Esophagus squamous epithelium (tissue), 5 donors: ENCODE results near the gene P4HTM. TPM values are rescaled to one million over a fixed set of nuclear protein-coding genes. Genes with fewer than 3 reads are reported as not detected.

ENCODE experiments used
- DNase-seq: peaks from one replicate; lab custom pipeline; 2025; lab: John Stamatoyannopoulos, UW
- H3K27ac ChIP-seq, 4 donors: fragments of 200-600 bp; sonication (generic); one replicate each; pipeline ENCODE4 v1.5.1; 2016 to 2019; ENCODE audit warnings: mild to moderate bottlenecking in 1 of 4
- H3K27me3 ChIP-seq, 4 donors: fragments of 200-600 bp; sonication (generic); 1 replicate in 3 of 4; 2 replicates in 1 of 4; pipeline versions ENCODE4 v1.5.1 to v1.6.0; 2017 to 2021; ENCODE audit warnings: antibody characterized with exemption in 1 of 4
- H3K36me3 ChIP-seq, 3 donors: fragments of 200-600 bp; sonication (generic); one replicate each; pipeline ENCODE4 v1.5.1; 2016 to 2019
- H3K4me1 ChIP-seq, 3 donors: fragments of 200-600 bp; sonication (generic); one replicate each; pipeline ENCODE4 v1.5.1; 2017 to 2019
- H3K4me3 ChIP-seq, 4 donors: fragments of 200-600 bp; sonication (generic); 1 replicate in 3 of 4; 2 replicates in 1 of 4; pipeline ENCODE4 v1.5.1; 2016 to 2019; ENCODE audit warnings: mild to moderate bottlenecking in 2 of 4, moderate library complexity in 1 of 4
- H3K9me3 ChIP-seq, 3 donors: fragments of 200-600 bp; sonication (generic); one replicate each; pipeline ENCODE4 v1.5.1; 2016 to 2019
- POLR2A ChIP-seq, 4 donors: fragments of 450-650 bp; IDR thresholded peaks; one replicate each; pipeline ENCODE4 v1.6.1; 2017; ENCODE audit warnings: antibody characterized with exemption in 4 of 4, mild to moderate bottlenecking in 4 of 4, moderate library complexity in 3 of 4
- WGBS, 2 donors: methylation state at CpG; one replicate each; pipeline ENCODE4 v1.1.5; 2018; 5-methylcytosine and 5-hydroxymethylcytosine counted together
- intact Hi-C: fragments of 100-400 bp; cut with DNase I; formaldehyde crosslinking; loops from one replicate; pipeline ENCODE4 v1.15.0; 2022
- total RNA-seq, 4 donors: library from RNA; depleted of rRNA; stranded (reverse); fragments of >200 nt; gene quantifications; one replicate each; pipeline ENCODE4 v1.1.0, GENCODE V29; 2016
- TF ChIP-seq, protein P1 (sequence below), 6 experiments: fragments of 450-650 bp in 4 of 6; fragments of 200-600 bp in 2 of 6; sonication (generic) in 2 of 6; IDR thresholded peaks; one replicate each; pipeline ENCODE4 v1.5.1; 2016 to 2019; ENCODE audit warnings: antibody characterized with exemption in 6 of 6, mild to moderate bottlenecking in 4 of 6, moderate library complexity in 4 of 6
- donor health status: DM: yes; HTN: yes; CAD: no.

Gene P4HTM
- total RNA-seq, 4 donors from 2014 or later, result 5.7 to 28.1 (median 16.7) TPM

DNA sequence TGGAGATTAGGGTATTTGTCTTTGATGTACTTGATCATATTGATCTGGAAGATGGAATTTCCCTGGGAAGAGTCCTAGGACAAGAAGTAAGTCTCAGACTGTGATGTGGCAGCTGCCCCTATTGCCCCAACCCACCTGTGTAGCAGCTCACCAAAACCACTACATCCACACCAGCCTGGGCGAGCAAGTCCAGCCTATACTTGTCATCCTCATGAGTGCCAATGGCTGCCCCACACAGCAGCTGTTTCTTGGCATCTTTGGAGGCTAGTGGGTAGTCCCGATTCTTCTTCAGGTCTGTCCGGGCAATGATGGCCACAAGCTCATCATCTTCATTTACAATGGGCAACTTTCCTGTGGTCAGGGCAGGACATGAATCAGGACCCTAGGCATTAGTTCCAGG lies 36.5 kb downstream of the P4HTM start:
- intact Hi-C loops, result loop anchor here (10.0 kb wide), 1 partner anchor 68 kb away; the partner anchor contains the start of gene QRICH1
- peaks cover 28 to 73% (median 41%) of the 10 kb centered on the region in 3 donors for H3K36me3 ChIP-seq

DNA sequence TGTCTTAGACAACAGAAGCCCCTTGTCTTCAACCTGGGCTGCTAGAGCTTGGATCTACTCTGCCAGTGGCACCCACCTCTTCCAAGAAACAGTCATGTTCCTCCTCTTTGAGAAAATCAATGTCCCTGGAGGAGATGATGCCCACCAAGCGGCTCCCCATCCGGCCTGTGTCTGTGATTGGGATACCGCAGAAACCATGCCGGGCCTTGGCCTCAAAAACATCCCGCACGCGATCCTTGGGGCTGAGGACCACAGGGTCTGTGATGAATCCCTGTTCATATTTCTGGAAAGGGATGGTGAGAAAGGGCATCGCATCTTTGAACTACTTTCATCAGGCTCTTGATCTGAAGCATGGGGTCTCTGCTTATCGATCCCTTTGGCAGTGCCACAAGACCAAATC lies 37.6 kb downstream of the P4HTM start:
- Histone ChIP-seq H3K9me3 (no peaks in the 10 kb centered on the region), H3K4me3 (no peak overlapping the region), H3K27ac (peak overlapping the region in 3 of 4 donors; percentile 12 to 98 (median 94)), H3K4me1 (peaks cover 21 to 71% (median 26%) of the 10 kb centered on the region in 3 donors), H3K36me3 (peaks cover 30 to 84% (median 45%) of the 10 kb centered on the region in 3 donors), H3K27me3 (no peaks in the 10 kb centered on the region)
- no peak for TF ChIP-seq POLR2A (IDR thresholded peaks at IDR 0.05)
- TF ChIP-seq, protein P1, sequence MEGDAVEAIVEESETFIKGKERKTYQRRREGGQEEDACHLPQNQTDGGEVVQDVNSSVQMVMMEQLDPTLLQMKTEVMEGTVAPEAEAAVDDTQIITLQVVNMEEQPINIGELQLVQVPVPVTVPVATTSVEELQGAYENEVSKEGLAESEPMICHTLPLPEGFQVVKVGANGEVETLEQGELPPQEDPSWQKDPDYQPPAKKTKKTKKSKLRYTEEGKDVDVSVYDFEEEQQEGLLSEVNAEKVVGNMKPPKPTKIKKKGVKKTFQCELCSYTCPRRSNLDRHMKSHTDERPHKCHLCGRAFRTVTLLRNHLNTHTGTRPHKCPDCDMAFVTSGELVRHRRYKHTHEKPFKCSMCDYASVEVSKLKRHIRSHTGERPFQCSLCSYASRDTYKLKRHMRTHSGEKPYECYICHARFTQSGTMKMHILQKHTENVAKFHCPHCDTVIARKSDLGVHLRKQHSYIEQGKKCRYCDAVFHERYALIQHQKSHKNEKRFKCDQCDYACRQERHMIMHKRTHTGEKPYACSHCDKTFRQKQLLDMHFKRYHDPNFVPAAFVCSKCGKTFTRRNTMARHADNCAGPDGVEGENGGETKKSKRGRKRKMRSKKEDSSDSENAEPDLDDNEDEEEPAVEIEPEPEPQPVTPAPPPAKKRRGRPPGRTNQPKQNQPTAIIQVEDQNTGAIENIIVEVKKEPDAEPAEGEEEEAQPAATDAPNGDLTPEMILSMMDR (IDR thresholded peaks at IDR 0.05), result no peak
- intact Hi-C loops, result loop anchor here (10.0 kb wide), 1 partner anchor 67 kb away; the partner anchor contains the start of gene QRICH1
- 92 to 93% methylated on average over 7 to 9 of the region's 9 CpGs for WGBS, 2 donors
- DNase-seq, result no peak

More for the DNA sequence above, 36.5 kb downstream of the P4HTM start:
- H3K4me3 ChIP-seq, result no peak overlapping the region
- H3K27me3 ChIP-seq, result no peaks in the 10 kb centered on the region
- DNase-seq, result no peak
- H3K27ac ChIP-seq, result no peak overlapping the region
- H3K9me3 ChIP-seq, result no peaks in the 10 kb centered on the region
- WGBS, 2 donors, result 67 to 96% methylated on average over 3 of the region's 3 CpGs
- H3K4me1 ChIP-seq, result peaks cover 24 to 76% (median 28%) of the 10 kb centered on the region in 3 donors
- TF ChIP-seq POLR2A (IDR thresholded peaks at IDR 0.05), result no peak
- TF ChIP-seq, protein P1 (IDR thresholded peaks at IDR 0.05), result no peak

DNA sequence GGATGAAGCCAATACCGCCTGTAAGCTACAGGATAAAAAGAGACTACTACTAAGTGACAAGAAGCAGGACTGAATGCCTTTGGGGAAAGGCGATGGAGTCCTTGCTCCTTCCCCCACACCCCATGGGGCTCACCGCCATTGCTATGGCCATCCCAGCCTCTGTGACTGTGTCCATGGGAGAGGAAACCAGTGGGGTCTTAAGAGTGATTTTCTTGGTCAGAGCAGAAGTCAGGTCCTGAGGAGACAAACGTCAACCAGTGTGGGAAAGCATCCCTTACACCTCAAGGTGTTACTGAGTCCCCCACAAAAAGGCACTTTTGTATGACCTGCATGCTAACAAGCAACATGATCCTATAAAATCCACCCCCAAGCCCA lies 38.2 kb downstream of the P4HTM start:
- H3K27ac ChIP-seq, result peak overlapping the region; percentile 94 to 98 (median 96)
- H3K4me1 ChIP-seq, result peaks cover 14 to 65% (median 19%) of the 10 kb centered on the region in 3 donors
- no peaks in the 10 kb centered on the region for H3K9me3 ChIP-seq
- peaks cover 36 to 84% (median 50%) of the 10 kb centered on the region in 3 donors for H3K36me3 ChIP-seq
- intact Hi-C loops, result loop anchor here (10.0 kb wide), 1 partner anchor 67 kb away; the partner anchor contains the start of gene QRICH1
- no peak for DNase-seq
- no peaks in the 10 kb centered on the region for H3K27me3 ChIP-seq
- WGBS, 2 donors, result 17 to 63% methylated on average over 1 to 4 of the region's 4 CpGs
- H3K4me3 ChIP-seq, result peak overlapping the region; percentile 69 to 85 (median 76)
- TF ChIP-seq, protein P1 (IDR thresholded peaks at IDR 0.05), result no peak
- no peak for TF ChIP-seq POLR2A (IDR thresholded peaks at IDR 0.05)

DNA sequence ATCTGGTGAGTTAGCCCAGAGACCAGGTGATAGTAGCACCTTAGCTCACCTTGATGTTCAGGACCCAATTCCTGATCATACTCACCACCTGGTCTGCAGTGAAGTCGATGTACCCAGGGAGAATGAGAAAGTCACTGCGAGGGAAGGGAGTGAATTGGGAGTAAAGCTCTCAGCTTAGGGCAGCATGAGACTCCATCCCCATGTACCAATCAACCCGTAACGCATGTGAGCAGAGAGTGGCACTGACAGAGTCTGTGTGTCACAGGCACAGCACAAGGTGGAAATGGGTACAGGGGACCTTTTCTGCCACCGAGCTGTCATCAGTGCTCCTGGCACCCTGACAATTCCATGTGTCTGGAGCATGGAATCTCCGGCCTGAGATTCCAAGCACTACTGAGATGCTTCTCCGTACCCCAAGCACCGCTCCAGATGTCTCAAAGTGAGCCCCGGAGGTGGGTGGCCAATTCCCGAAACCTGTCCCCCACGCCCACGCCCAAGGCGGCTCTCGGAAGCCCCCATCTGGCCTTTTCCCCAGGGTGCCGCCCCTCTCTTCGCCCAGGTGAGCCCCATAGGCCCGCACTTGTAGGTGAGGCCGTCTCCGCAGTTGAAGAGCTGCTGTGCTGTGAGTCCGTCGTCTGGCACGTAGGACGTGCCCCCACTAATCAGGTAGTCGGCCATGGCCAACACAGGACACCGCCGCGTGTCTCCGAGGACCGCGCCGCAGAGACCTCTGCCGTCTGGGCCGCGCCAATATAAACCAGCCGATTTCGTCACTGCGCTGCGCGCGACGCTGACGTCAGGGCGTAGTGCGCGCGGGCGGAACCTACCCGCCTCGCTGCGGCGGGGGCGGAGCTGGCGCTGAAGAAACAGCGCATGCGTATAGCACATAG lies 38.9 kb downstream of the P4HTM start, which contains the start of gene IMPDH2:
Gene IMPDH2, minus strand, starts transcription at position 726 of the 890 bp plus-strand sequence. Its CDS starts 48 bp downstream, at position 678.
- no peaks in the 10 kb centered on the region for H3K27me3 ChIP-seq
- intact Hi-C loops, result loop anchor here (10.0 kb wide), 1 partner anchor 66 kb away; the partner anchor contains the start of gene QRICH1
- TF ChIP-seq, protein P1 (IDR thresholded peaks at IDR 0.05), result peak in 2 of 6 experiments; percentile 23 to 53
- peak in 3 of 4 donors; percentile 78 to 97 (median 96) for TF ChIP-seq POLR2A (IDR thresholded peaks at IDR 0.05)
- peaks cover 29 to 84% (median 46%) of the 10 kb centered on the region in 3 donors for H3K36me3 ChIP-seq
- peaks cover 12 to 59% (median 16%) of the 10 kb centered on the region in 3 donors for H3K4me1 ChIP-seq
- 0 to 4% methylated on average over 7 to 11 of the region's 55 CpGs for WGBS, 2 donors
- peak within 1 kb of the TSS; percentile 94 to 98 (median 96) for H3K27ac ChIP-seq
- no peaks in the 10 kb centered on the region for H3K9me3 ChIP-seq
- peak; percentile 53 for DNase-seq
- H3K4me3 ChIP-seq, result peak within 1 kb of the TSS; percentile 69 to 85 (median 76)
